ENCODE results near the gene ATP6V0C. TPM values are rescaled to one million over a fixed set of nuclear protein-coding genes. Genes with fewer than 3 reads are reported as not detected.

The ATP6V0C gene
- total RNA-seq, 1 donor from 2014 or later: 7.1 TPM

GRCh38 chr16:2490190-2491105 lies 23.3 kb upstream of the ATP6V0C start:
- DNase-seq (ENCODE audit: low read depth in 2 of 2): no peak

DNA sequence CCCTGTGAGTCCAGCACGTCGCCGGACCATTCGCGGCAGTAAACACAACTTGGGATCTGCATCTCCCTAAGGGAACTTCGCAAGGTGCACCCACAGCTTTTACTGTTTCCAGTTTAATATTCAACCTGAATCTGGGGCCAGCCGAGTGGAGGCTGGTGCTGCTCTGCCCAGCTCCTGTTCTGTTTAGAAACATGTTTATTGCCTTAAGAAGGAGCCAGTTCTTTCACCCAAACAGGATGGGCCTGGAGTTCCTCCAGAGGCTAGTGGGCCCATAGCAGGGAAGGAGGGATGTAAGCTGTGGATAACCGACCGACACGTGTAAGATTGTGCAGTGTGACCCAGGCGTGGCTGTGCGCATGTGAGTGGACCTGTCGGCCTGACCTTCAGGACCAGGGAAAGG lies 21.5 kb upstream of the ATP6V0C start:
- no peak for DNase-seq (ENCODE audit: low read depth in 2 of 2)

DNA sequence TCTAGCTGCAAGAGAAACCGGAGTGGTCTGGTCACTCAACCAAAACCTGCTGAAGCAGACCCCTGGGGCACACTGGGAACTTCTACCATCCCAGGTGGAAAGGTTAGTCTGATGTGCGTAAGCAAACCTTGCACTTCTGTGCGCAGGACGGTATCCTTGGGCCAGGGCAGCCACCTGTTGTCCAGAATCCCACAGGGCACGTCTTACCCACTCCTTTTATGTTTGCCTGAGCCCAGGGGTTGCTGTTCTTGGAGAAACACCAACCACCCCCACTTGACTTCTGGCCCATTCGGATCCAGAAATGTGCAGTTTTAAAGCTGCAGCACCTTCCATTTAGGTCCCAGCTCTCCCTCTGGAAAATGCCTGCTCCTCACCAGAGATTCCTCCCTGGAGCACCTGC lies 20.1 kb upstream of the ATP6V0C start:
- no peak for DNase-seq (ENCODE audit: low read depth in 2 of 2)

DNA sequence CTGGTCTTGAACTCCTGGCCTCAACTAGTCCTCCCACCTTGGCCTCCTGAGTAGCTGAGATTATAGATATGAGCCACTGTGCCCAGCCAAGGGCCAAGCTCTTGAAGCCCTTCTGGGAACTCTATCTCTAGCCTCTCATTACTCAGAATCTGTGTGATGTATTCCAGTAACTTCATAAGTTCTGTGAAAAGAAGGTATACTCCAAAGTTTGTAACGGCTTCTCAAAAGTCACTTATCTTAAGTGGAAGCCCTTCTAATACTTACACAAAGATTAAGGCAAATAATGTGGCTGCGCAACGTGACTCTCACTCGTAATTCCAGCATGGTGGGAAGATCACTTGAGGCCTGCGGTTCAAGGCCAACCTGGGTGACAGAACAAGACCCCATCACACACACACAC lies 19.1 kb upstream of the ATP6V0C start:
- no peak for DNase-seq (ENCODE audit: low read depth in 2 of 2)

- no peak for DNase-seq (ENCODE audit: low read depth in 2 of 2)
These were observed 18.7 kb upstream of the ATP6V0C start for GRCh38 chr16:2495041-2495440.

GRCh38 chr16:2496223-2497115 lies 17.3 kb upstream of the ATP6V0C start:
- DNase-seq (ENCODE audit: low read depth in 2 of 2): no peak

GRCh38 chr16:2497116-2497630 lies 16.6 kb upstream of the ATP6V0C start:
- no peak for DNase-seq (ENCODE audit: low read depth in 2 of 2)

DNA sequence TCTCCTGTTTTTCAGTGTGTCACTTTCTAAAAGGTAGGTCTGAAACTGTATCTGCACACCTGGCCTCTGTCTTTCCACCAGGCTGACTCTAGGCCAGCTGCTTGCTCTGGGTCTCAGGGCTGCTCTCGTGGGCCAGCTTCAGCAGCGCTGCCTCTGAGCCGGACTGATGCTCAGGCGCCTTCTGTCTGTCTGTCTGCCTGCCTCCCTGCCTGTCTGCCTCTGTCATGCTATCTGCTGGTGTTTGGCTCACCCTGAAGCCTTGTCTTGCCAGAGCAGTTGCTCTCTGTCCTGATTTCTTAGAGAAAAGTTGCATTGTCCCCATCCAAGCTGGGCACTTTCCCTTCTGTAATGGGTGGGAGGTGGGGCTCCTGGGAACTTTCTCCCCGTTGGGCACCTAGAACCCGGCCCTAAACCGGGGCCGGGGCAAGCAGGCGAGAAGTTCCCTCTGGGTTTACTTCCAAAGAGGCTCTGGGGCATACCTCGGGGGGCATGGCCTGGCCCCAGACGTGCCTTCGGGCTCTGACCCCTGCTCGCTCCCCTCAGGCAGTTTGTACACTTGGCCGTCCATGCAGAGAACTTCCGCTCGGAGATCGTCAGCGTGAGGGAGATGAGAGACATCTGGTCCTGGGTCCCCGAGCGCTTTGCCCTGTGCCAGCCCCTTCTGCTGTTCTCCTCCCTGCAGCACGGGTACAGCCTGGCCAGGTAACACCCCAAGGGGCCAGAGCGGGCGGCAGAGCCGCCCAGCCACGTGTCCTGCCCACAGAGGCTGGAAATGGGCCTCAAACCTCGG lies 15.9 kb upstream of the ATP6V0C start:
- no peak for DNase-seq (ENCODE audit: low read depth in 2 of 2)

- DNase-seq (ENCODE audit: low read depth in 2 of 2): no peak
These were observed 15.1 kb upstream of the ATP6V0C start for GRCh38 chr16:2498531-2499253.

DNA sequence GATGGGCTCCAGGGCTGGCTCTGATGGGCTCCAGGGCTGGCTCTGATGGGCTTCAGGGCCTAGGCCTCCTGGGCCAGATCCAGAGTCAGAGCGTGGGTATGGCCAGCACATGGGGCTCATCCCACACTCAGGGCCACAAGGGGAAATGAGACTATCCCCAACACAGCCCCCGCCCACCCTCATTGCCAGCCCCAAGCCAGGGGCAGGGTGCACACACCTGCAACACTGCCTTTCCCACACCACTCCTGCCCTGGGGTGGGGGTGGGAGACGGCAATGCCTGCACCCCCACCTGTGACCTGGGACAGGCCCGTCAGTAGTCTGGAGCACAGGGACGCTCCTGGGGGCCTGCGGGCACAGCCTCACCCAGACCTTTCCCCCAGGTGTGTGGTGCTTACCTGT lies 14.3 kb upstream of the ATP6V0C start:
- DNase-seq (ENCODE audit: low read depth in 2 of 2): no peak

DNA sequence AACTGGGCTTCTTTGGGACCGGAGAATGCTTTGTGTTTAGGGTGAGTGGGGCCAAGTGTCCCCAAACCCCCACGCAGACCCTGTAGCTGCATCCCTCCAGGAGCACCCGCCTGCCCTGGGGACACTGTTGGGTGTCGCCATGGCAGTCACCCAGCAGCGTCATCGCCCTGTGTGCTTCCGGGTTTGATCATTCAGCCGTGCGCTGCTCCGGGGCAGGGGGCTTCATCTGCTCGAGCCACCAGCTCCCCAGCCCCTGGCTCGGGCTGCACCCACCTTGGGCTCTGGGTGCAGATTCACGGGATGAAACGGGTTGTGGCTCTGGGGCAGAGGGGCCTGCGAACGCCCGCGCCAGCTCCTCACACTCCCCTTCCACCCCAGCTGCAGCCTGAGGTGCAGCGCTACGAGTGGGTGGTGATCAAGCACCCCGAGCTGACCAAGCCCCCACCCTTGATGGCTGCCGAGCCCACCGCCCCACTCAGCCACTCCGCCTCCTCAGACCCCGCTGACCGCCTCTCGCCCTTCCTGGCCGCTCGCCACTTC lies 13.8 kb upstream of the ATP6V0C start:
- DNase-seq (ENCODE audit: low read depth in 2 of 2): no peak

GRCh38 chr16:2500430-2500917 lies 13.3 kb upstream of the ATP6V0C start:
- DNase-seq (ENCODE audit: low read depth in 2 of 2): no peak

GRCh38 chr16:2500918-2501750 lies 12.6 kb upstream of the ATP6V0C start:
- DNase-seq (ENCODE audit: low read depth in 2 of 2): peak; percentile 80 to 92

DNA sequence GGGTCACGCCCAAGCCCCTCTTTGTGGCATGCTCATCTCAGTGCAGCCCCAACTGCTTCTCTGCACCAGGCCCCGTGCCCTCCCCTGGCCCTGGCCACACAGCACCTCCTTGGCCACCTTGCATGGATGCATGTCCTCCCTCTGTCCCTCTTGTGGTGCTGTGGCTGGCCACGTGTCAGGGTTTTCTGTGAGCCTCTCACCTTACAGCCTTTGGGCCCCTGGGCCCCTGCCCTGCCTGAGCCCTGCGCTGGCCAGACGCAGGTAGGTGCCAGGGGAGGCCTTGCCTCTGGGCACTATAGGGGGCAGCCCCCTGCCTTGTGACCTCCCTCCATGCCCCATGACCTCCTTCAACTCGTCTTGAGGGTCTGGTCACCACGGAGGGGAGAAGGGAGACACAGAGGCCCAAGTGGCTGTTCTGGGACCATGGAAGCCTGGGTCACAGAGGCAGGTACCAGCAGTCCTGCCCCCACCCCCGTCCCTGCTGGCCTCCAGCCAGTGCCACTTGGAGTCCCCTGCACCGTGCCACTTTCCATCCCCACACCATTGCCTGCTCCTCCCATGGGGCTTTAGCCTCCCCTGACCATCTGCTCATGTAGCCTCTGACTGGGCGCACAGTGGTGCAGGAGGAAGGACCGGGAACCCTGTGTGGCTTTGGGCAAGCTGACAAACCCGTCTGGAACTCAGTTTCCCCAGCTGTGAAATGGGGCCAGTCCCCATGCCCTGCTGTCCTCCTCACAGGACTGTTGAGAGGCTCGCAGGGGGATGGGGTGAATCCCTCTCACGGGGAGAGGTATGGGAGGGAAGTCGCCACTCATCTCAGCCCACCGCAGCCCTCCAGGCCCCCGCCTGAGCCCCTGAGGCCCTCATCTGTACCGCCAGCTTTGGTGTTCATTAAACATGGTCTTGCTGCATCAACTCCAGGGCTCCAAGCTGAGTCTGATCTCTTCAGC lies 11.5 kb upstream of the ATP6V0C start:
- DNase-seq (ENCODE audit: low read depth in 2 of 2): no peak

- DNase-seq (ENCODE audit: low read depth in 2 of 2): no peak
These were observed 8.1 kb upstream of the ATP6V0C start for GRCh38 chr16:2505695-2506094.

DNA sequence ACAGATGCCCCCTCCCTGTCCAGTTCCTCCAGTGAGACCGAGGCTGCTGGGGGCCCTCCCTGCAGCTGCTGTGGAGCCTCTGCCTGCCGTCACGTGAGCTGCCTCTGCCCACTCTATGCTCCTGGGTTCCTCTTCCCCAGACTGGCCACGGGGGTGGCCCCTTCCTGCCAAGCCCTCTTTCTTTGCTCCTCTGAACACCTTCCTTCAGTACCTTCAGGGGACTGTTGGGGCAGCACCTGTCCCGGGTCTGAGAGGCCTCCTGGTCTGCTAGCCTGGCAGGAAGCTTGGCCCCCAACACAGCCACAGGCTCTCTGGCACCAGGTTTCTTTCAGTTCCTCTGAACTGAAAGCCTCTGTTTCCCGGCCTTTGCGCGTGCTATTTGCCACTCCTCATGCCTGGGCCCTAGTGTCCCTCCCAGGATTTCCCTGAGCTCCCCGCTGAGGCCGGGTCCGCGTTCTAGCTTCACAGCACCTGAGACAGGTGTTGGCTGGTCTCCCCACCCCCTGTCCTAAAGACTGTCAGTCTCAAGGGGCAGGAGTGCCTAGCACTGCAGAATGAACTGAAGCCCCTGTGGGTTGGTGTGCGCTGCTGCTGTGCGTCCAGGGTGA lies 6.6 kb upstream of the ATP6V0C start:
- DNase-seq (ENCODE audit: low read depth in 2 of 2): no peak

- no peak for DNase-seq (ENCODE audit: low read depth in 2 of 2)
These were observed 6.1 kb upstream of the ATP6V0C start for GRCh38 chr16:2507665-2508064.
